SK-N-MC (cell line): Measurements from ENCODE around the gene REXO5.

Experiments
- EZH2 ChIP-seq: fragments of 200-600 bp; sonication (generic); IDR thresholded peaks from one replicate; pipeline ENCODE4 v1.6.1; 2017; ENCODE audit warnings: antibody characterized with exemption
- FOXP2 ChIP-seq: optimal IDR thresholded peaks from 2 replicates; pipeline ENCODE3; 2011; ENCODE audit warnings: mild to moderate bottlenecking, moderate library complexity; ENCODE audit not compliant: insufficient read depth; ENCODE audit errors: extremely low read length, control extremely low read depth
- POLR2AphosphoS5 ChIP-seq: IDR thresholded peaks from 2 replicates; pipeline ENCODE4 v1.6.1; 2012; ENCODE audit warnings: mild to moderate bottlenecking, low read depth, low read length, borderline replicate concordance

GRCh38 chr16:20826039-20826566, 19.8 kb downstream of the REXO5 start:
- TF ChIP-seq POLR2AphosphoS5 (no peak), EZH2 (no peak), FOXP2 (no peak)
